Fibroblast of lung (primary cell): ENCODE measurements around the gene CRKL. TPM values are rescaled to one million over a fixed set of nuclear protein-coding genes. Genes with fewer than 3 reads are reported as not detected.

Experiments used
- DNase-seq, 2 donors: peaks; one replicate each; pipeline versions ENCODE4 v3.0.0 to v3.0.0-alpha.2; 2010; ENCODE audit warnings: low read depth in 2 of 2
- H2AFZ ChIP-seq: 2 replicates; pipeline ENCODE4 v1.5.1; 2012; ENCODE audit warnings: low read length, control low read depth, inconsistent platforms
- H3K27ac ChIP-seq: 2 replicates; pipeline ENCODE4 v1.5.1; 2011; ENCODE audit warnings: low read length, control low read depth; ENCODE audit not compliant: insufficient read depth
- H3K27me3 ChIP-seq: 2 replicates; pipeline ENCODE4 v1.5.1; 2011; ENCODE audit warnings: mild to moderate bottlenecking, low read length; ENCODE audit not compliant: control insufficient read depth, insufficient read depth
- H3K36me3 ChIP-seq: 2 replicates; pipeline ENCODE4 v1.5.1; 2011; ENCODE audit warnings: low read length; ENCODE audit not compliant: control insufficient read depth, insufficient read depth
- H3K4me1 ChIP-seq: 2 replicates; pipeline ENCODE4 v1.5.1; 2011; ENCODE audit warnings: low read length; ENCODE audit not compliant: control insufficient read depth, insufficient read depth; ENCODE audit errors: extremely low read depth
- H3K4me2 ChIP-seq: 2 replicates; pipeline ENCODE4 v1.5.1; 2011; ENCODE audit warnings: low read length, control low read depth; ENCODE audit not compliant: insufficient read depth; ENCODE audit errors: extremely low read depth
- H3K4me3 ChIP-seq, 4 experiments: fragments of 200-600 bp in 1 of 4; sonication (generic) in 1 of 4; replicated peaks in 1 of 4; 2 replicates each; pipeline ENCODE4 v1.5.1; 2011 to 2016; ENCODE audit warnings: low read length in 4 of 4, low read depth in 3 of 4, mild to moderate bottlenecking in 3 of 4, control low read depth in 2 of 4, inconsistent platforms in 1 of 4, mixed read lengths in 1 of 4; ENCODE audit not compliant: insufficient read depth in 1 of 4; ENCODE audit errors: control extremely low read depth in 1 of 4
- H3K79me2 ChIP-seq: 2 replicates; pipeline ENCODE4 v1.5.1; 2012; ENCODE audit warnings: mild to moderate bottlenecking, low read length, inconsistent platforms; ENCODE audit not compliant: control insufficient read depth, insufficient read depth
- H3K9ac ChIP-seq: 2 replicates; pipeline ENCODE4 v1.5.1; 2011; ENCODE audit warnings: mild to moderate bottlenecking, low read length, control low read depth; ENCODE audit not compliant: insufficient read depth
- H3K9me3 ChIP-seq: 2 replicates; pipeline ENCODE4 v1.5.1; 2012; ENCODE audit warnings: low read depth, low read length; ENCODE audit not compliant: control insufficient read depth, insufficient read depth
- H4K20me1 ChIP-seq: 2 replicates; pipeline ENCODE4 v1.5.1; 2011; ENCODE audit warnings: low read length; ENCODE audit not compliant: control insufficient read depth, insufficient read depth; ENCODE audit errors: extremely low read depth
- CTCF ChIP-seq, 2 donors: IDR thresholded peaks in 1 of 2; conservative IDR thresholded peaks in 1 of 2; 1 replicate in 1 of 2; 2 replicates in 1 of 2; pipeline ENCODE4 v1.5.1; 2011 to 2012; ENCODE audit warnings: low read length in 2 of 2, control low read depth in 1 of 2, inconsistent platforms in 1 of 2, low read depth in 1 of 2, mild to moderate bottlenecking in 1 of 2
- EZH2 ChIP-seq: IDR thresholded peaks from 2 replicates; pipeline ENCODE4 v1.5.1; 2012; ENCODE audit warnings: low read length, control low read depth, mild to moderate bottlenecking; ENCODE audit errors: missing control alignments
- polyA plus RNA-seq, 2 donors: library from polyadenylated mRNA; depleted of rRNA in 1 of 2; stranded (reverse) in 1 of 2; unstranded in 1 of 2; fragments of >200 nt; gene quantifications; 2 replicates each; pipeline ENCODE4 v1.2.1, GENCODE V29; 2011 to 2012; ENCODE audit warnings: missing spikeins in 1 of 2
- total RNA-seq: library from RNA; depleted of rRNA; stranded (reverse); fragments of >200 nt; gene quantifications from 2 replicates; pipeline ENCODE4 v1.2.1, GENCODE V29; 2014

Gene CRKL
- total and polyA plus RNA-seq, 2 donors (not counting 1 experiment from before 2014, with no cell fraction given), result 23.8 to 45.1 TPM

DNA sequence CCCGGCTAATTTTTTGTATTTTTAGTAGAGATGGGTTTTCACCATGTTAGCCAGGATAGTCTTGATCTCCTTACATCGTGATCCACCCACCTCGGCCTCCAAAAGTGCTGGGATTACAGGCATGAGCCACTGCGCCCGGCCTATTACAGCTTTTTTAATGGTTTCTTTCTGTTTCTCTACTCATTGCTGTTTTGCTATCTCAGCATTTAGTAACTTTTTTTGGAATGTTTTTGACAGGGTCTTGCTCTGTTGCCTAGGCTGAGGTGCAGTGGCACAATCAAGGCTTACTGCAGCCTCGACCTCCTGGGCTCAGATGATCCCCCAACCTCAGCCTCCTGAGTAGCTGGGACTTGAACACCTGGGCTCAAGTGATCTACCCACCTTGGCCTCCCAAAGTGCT, 4.7 kb upstream of the CRKL start:
- TF ChIP-seq CTCF (conservative IDR thresholded peaks at IDR 0.05 in 1 of 2, IDR thresholded peaks at IDR 0.05 in 1 of 2; ENCODE audit: low read depth in 1 of 2, low read length in 2 of 2) (no peak), EZH2 (no peak)
- Histone ChIP-seq H3K36me3 (no peaks in the 10 kb centered on the region), H3K4me1 (peaks cover 4% of the 10 kb centered on the region), H2AFZ (no peak overlapping the region), H3K79me2 (peaks cover 2% of the 10 kb centered on the region), H3K27me3 (no peaks in the 10 kb centered on the region), H3K9ac (no peak overlapping the region), H3K9me3 (no peaks in the 10 kb centered on the region), H4K20me1 (no peaks in the 10 kb centered on the region), H3K4me2 (no peak overlapping the region), H3K4me3 (no peak overlapping the region), H3K27ac (no peak overlapping the region)
- no peak for DNase-seq

GRCh38 chr22:20918663-20919218, 1.5 kb downstream of the CRKL start:
- no peaks in the 10 kb centered on the region for H3K27me3 ChIP-seq
- peak overlapping the region; percentile 93 for H3K9ac ChIP-seq
- DNase-seq, result no peak
- H3K27ac ChIP-seq, result peak overlapping the region; percentile 95
- H3K9me3 ChIP-seq, result no peaks in the 10 kb centered on the region
- no peak for TF ChIP-seq EZH2
- TF ChIP-seq CTCF (conservative IDR thresholded peaks at IDR 0.05 in 1 of 2, IDR thresholded peaks at IDR 0.05 in 1 of 2; ENCODE audit: low read depth in 1 of 2, low read length in 2 of 2), result no peak
- H3K4me3 ChIP-seq, result peak overlapping the region; percentile 75 to 99 (median 90)
- H3K36me3 ChIP-seq, result no peaks in the 10 kb centered on the region
- H3K4me1 ChIP-seq, result peaks cover 11% of the 10 kb centered on the region
- peak overlapping the region; percentile 87 for H3K4me2 ChIP-seq
- no peak overlapping the region for H2AFZ ChIP-seq
- no peaks in the 10 kb centered on the region for H4K20me1 ChIP-seq
- peaks cover 63% of the 10 kb centered on the region for H3K79me2 ChIP-seq

DNA sequence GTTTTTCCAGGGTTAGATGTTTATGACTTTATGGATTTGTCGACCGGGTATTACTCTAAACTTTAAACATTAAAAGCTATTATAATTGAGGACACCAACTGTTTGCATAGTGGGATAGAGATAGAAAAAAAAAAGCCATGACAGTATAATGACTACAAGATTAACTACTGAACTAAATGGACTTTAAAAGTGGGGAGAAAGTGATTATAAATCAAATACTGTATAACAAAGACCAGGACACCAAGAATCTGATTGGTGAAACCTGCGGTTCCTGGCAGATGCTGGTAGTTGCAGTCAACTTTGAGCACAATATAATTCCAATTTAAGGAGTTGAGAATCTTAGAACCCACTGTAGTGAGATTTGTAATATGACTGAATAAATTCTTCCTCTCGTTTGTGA, 2.5 kb downstream of the CRKL start:
- Histone ChIP-seq H3K4me1 (peaks cover 11% of the 10 kb centered on the region), H3K36me3 (no peaks in the 10 kb centered on the region), H3K4me2 (peak overlapping the region; percentile 87), H4K20me1 (no peaks in the 10 kb centered on the region), H3K27me3 (no peaks in the 10 kb centered on the region), H3K9ac (peak overlapping the region; percentile 32), H3K4me3 (peak overlapping the region; percentile 75 to 99 (median 90)), H3K79me2 (peaks cover 73% of the 10 kb centered on the region), H2AFZ (no peak overlapping the region), H3K27ac (peak overlapping the region; percentile 47), H3K9me3 (no peaks in the 10 kb centered on the region)
- peak in 1 of 2 donors; percentile 36 for DNase-seq
- TF ChIP-seq EZH2 (no peak), CTCF (conservative IDR thresholded peaks at IDR 0.05 in 1 of 2, IDR thresholded peaks at IDR 0.05 in 1 of 2; ENCODE audit: low read depth in 1 of 2, low read length in 2 of 2) (no peak)
